GM11168 (cell line): ENCODE data around the gene GPC1.

ENCODE experiments used
- in situ Hi-C: fragments of 300-500 bp; cut with MboI; formaldehyde crosslinking; loops from one replicate; pipeline ENCODE4 v1.12.0; 2022; ENCODE audit warnings: low sequenced_read_pairs; ENCODE audit not compliant: unreplicated experiment

Gene GPC1

GRCh38 chr2:240428245-240428644 is 7.2 kb upstream of the GPC1 start:
- in situ Hi-C loops: no loop called here

- in situ Hi-C loops: no loop called here
Measured at GRCh38 chr2:240429341-240429871, 6.1 kb upstream of the GPC1 start.

- in situ Hi-C loops: no loop called here
Measured at GRCh38 chr2:240429872-240430491, 5.5 kb upstream of the GPC1 start.

GRCh38 chr2:240430595-240430994 is 4.9 kb upstream of the GPC1 start:
- in situ Hi-C loops: no loop called here

GRCh38 chr2:240431271-240431660 is 4.2 kb upstream of the GPC1 start:
- in situ Hi-C loops: no loop called here

- in situ Hi-C loops: no loop called here
Measured at GRCh38 chr2:240431661-240432424, 3.6 kb upstream of the GPC1 start.

- in situ Hi-C loops: no loop called here
Measured at GRCh38 chr2:240432430-240432819, 3.0 kb upstream of the GPC1 start.

- in situ Hi-C loops: no loop called here
Measured at GRCh38 chr2:240432820-240433801, 2.4 kb upstream of the GPC1 start.

- in situ Hi-C loops: no loop called here
Measured at GRCh38 chr2:240433973-240434727, 1.3 kb upstream of the GPC1 start.

- in situ Hi-C loops: no loop called here
Measured at GRCh38 chr2:240434728-240435456, 571 bp upstream of the GPC1 start.

GRCh38 chr2:240435948-240436682 is 652 bp downstream of the GPC1 start:
- in situ Hi-C loops: no loop called here

- in situ Hi-C loops: no loop called here
Measured at GRCh38 chr2:240436683-240437550, 1.5 kb downstream of the GPC1 start.

GRCh38 chr2:240437551-240437860 is 2.0 kb downstream of the GPC1 start:
- in situ Hi-C loops: no loop called here

- in situ Hi-C loops: no loop called here
Measured at GRCh38 chr2:240437861-240438809, 2.7 kb downstream of the GPC1 start.

GRCh38 chr2:240438810-240439697 is 3.6 kb downstream of the GPC1 start:
- in situ Hi-C loops: no loop called here

GRCh38 chr2:240439698-240440151 is 4.3 kb downstream of the GPC1 start:
- in situ Hi-C loops: no loop called here
